Activated CD8-positive, alpha-beta memory T cell treated with anti-CD3 and anti-CD28 coated beads, Interleukin-2, amount 50 U/mL, for 1 hour (primary cell): ENCODE data around the gene OARD1.

Source experiments
- DNase-seq: peaks from one replicate; pipeline ENCODE4 v3.0.0-alpha.2; 2020; ENCODE audit errors: extremely low read depth

The OARD1 gene

DNA sequence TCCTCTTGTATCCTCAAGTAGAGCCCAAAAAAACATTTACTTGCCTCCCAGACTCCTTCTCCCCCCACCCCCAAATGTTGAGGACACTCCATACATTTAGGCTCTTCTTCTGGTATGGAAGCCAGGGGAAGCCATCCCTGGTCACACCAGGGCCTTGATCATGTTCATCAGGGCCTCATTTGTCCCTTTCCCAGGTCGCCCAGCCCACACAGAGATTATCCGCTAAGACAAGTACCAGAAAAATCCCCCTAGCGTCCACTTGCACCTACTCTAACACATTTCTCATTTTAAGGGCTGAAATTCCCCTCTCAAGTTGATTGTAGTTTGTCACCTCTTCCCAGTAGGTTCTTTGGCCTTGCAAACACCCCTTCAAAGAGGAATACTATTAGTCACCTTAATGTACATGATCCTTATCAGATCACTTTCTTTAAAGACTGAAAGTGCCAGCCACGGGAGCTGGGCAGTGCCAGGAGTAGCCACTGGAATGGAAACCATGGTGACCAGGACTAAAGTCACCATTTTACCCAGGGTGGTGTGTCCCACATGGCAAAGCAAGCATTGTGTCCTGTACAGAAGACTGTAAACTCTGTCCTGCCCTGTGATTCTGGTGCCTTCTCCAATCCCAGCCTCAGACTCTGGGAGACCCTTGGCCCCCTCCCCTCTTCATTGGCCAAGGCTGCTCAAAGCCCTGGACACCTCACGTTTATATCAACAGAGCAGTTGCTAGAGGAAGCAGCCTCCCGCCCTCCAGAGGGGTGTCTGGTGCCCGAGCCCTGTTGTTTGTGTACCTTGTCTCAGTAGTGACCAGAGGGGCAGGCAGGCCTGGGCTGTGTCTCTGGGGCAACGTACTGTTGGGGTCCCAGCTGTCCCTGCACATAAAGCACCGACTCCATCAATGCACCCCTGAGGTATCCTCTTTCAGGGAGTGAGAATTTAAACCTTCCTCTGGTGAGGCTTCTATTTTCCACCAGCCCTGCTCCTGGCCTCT, 24.1 kb downstream of the OARD1 start:
- no peak for DNase-seq

DNA sequence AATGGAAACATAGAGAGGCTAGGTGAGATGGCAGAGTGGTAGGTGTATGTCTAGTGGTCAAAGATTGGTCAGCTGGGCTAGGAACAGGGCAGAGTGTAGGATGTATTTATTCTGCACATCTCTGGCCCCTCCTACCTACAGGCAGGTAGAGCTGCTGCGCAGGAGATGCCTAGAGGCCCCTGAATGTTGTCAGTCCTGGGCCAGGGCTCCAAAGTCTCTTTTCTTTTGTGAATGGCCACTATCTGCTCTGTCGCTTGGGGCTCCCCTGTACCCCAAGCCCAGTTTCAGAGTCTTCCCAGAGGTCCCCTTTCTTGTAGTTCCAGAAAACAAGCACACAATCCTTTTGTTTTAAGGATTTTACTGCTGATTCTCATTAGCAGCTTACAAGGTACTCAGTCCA, 24.9 kb downstream of the OARD1 start:
- DNase-seq = no peak

DNA sequence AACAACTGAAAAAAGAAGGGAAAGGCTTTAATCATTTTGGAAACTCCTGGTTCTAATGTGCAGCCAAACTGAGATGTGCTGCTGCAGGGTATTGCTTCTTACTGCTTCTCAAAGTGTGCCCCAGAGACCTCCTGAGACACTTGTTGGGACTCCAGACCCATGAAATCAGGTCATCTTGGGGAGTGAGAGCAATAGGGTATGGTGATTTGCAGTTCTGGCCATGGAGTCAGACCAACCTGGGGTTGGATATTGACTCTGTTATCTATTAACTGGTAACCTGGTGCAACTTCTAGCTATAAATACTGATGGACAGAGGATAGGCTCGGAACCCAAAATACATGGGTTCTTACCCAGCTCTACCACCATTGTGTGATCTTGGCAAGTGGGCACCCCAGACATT, 26.1 kb downstream of the OARD1 start:
- no peak for DNase-seq

DNA sequence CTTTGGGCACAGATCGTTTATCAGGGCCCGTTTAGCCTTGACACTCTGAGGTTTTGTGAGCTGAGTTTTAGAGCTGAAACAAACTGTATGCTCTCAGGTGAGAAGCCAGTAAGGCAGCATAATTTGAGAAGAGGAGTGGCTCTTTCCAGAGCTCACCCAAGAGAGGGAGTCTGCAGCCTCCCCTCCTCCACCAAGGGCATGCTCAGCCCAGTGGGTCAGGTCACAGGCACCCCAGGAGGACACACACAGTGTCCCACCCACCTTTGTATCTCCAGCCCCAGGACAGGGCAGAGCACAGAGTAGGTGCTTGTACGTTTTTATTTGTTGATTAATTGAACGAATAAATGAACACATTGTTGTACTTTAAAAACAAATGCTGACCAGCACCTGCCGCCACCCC, 26.5 kb downstream of the OARD1 start:
- no peak for DNase-seq

DNA sequence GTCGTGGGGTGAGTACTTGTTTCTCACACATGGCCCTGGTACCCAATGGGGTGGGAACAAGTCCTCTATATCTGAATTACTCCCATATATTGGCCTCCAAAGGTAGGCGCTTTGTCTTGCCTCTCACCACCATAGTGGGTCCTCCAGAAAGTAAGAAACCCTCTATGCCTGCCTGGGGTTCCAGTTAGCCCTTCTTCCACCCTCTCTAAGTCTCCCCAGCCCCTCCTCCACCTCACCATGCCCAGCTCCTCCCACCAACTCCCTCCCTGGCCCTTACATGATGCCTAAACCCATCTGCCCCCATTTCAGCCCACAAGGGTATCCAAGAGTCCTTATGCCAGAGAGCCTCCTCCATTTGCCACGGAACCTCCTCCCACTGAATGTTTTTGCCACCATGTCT, 29.0 kb downstream of the OARD1 start:
- DNase-seq = no peak

DNA sequence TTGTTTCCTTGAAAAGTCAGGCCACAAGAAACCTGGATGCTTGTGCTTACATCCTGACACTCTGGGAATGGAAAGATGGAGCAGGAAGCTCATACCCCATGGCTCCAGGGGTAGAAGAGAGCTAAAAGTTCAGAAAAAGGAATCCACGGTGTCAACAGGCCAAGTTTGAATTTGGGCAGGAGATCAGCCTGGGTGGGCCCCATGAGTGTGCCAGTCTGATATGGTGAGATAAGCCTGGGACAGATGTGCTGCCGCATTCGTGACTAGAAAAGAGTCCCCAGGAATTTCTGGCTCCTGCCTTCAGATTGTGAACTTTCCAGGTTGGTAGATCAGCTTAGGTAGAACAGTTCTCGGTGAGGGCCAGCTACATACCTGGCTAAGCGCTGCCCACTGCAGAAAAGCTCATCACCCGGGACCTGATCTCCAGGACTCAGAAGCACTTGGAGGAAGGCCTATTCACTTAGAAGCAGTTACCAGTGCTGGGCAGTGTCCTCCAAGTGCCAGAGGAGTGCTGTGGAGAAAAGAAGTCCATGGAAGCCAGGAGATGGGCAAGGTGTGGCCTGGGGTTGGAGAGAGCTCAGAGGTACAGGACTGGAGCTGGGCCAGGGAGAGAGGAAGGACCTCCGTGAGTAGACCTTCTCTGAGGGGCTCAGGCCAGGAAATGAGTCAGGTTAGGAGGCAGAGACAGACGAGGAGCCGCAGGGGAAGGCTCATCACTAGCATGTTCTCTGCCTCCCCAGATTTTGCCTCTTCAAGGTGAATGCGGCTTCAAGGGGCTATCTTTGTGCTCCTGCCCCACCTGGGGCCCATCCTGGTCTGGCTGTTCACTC, 29.7 kb downstream of the OARD1 start, which contains the start of gene TSPO2:
Gene TSPO2, plus strand, starts transcription at position 242 of the 830 bp plus-strand sequence. Its CDS starts 519 bp downstream, at position 761.
- no peak for DNase-seq

DNA sequence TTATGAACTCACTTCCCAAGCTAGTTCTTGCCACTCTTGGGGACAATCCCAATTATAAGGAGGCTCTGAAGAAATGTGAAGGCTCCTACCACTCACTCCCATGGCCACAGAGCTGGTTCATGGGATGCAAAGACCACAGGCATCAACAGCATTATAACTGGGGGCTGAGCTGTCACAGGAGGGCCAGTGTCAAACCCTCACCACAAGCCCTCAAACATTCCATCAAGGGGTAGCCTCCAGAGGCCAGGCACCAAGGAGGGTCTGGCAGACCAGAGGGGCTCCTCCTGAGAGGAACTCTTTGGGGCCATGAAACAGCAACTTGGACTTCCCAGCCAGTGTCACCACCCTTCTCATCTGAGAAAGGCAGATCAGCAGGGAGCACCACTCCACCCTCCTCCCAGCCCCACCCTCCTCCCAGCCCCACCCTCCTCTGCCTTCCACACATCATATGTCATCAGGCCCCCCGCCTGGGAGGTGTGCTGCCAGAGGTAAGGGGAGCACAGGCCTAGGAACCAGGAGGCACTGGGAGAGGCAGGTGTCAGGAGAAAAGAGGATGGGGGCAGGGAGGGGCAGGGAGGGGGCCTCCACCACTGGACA, 31.1 kb downstream of the OARD1 start:
- DNase-seq = no peak

DNA sequence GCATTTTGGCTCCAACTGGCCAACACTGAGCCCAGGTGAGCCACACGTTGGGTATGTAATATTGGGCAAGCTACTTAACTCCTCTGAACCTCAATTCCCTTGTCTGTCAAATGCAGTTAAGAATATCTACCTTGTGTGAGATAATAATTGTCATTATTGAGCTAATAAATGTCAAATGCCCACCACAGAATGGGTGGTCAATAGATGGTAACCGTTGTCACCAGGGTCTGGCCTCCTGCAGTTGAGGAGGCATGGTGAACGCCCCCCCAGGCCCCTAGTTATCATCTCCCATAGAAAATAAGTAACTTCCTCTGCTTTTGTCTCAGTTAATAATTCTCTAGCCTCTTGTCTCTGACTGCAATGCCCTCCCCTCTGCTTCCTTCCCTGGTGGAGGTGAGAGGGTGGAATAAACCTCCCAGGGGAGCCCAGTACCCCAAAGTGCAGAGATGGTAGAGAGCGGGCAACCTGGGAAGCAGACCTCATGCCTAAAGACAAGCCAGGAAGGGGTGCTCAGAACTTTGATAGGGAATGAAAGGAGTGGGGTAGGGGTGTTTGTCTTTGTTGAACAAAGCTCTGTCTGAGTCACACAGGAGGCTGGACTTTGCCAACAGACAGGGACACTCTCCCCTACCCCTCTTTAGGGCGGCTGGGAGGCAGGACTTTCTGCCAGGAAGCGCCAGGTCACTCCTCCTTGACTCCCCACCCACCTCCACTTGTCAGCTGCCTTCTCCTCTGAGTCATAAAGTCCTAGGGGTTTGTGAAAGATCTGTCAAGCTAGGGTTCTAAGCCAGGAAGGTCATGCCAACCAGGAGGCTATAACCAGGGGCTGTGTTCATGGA, 31.8 kb downstream of the OARD1 start:
- no peak for DNase-seq

DNA sequence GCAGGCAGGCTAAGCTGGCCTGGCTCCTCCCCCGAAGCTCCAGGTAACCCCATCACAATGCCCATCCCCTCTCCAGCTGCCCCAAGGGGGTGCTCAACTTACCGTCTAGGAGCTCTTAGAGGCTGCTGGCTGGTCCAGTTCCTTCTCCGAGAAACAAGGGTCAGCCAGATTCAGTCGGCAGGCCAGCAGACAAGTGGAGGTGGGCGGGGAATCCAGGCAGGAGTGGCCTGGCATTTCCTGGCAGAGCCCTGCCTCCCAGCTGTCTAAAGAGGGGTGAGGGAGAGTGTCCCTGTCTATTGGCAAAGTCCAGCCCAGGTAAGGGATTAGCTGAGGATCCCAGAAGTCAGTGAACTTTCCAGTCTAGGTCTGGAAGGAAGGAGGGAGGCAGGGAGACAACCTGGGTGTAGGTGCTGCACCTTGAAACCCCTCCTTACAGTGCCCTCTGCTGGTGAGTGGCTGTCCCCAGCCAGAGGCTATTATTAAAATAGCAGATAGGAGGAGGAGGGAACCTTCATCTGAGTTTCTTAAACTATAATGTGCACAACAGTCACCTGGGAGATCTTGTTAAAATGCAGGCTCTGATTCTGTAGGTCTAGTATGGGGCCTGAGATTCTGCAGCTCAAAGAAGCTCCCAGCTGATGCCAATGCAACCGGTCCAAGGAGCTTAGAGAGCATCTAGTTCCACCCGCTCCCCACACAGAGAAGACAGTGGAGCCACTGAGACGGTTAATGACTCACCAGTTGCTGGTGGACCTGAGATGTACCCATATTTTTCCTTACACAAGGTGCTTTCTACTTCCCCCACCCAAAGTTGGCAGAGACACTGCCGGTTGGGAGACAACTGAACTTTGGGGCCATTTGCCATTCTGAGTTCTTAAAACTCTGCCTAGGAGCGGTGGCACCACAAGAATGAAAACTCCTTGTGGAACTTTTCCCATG, 32.8 kb downstream of the OARD1 start, which contains the start of gene UNC5CL:
Gene UNC5CL, minus strand, starts transcription at position 162 of the 939 bp plus-strand sequence. CDS start 4,147 bp downstream, outside the sequence.
- DNase-seq = no peak

DNA sequence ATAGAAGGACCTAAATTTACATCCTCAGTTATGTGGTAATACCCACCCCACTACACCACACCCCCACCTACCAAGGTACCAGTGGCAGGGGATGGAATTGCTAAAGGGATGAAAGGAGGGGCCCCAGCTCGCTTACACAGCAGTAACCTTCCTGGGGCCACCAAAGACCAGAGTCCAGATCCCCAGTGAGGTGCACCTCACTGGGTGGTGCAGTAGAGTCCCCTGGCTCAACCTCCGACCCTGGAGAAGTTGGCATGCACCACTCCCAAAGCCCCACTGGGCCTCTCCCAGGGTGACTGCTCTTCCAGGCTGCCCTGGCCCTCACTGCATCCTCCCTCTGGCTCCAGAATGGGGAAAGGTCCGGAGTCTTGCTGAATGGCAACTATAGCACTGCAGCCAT, 34.0 kb downstream of the OARD1 start:
- no peak for DNase-seq

DNA sequence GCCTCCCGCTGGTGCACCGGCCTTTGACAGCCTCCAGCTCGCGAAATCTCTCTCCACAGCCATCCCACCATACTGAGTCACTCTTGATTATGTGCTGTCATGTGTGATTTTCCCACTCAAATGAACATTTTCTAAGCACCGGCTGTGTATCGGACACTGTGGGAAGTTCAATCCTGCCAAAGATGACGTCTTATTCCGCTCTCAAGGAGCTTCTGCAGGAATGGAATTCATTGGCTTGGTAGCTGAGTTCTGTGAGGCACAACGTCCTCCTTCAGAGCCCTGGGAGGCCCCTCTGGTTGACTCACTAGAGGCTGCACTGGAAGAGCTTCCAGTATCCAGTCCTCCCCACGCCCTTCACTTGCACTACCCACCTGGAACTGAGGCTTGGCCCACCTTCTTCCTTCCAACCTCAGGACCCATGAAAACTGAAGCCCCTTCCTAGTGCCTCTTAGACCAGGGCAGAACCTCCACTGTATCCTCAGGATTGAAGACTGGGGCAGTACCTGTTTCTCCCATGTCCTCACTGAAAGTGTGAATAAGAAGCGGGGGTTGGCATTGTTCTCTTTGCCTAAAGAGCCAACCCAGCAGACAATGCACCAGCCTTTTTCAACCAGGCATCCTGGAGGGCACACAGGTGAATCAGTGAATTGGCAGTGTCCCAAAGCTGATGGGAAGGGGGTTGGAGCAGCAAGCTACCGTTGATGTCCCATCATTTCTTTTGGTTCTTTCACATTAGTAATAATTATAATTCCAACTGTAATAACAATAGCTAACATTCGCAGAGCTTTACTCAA, 34.9 kb downstream of the OARD1 start:
- DNase-seq = no peak

DNA sequence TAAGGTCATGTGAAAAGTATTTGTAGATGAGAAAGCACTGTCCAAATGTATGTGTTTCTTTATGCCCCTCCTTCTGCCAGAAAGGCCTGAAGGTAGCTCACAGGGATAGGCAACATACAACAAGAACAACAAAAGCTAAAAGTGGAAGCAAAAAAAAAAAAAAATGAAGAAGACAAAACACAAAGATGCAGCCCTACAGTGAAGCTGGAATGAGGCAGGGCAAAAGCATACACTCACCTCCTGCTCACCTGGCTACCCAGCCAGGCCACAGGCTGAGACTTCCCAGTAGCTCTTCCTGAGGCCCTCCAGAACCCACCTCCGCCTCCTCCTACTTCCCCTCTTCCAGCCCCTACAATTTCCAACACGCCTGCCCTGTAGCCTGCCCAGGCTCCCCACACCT, 35.6 kb downstream of the OARD1 start:
- no peak for DNase-seq

DNA sequence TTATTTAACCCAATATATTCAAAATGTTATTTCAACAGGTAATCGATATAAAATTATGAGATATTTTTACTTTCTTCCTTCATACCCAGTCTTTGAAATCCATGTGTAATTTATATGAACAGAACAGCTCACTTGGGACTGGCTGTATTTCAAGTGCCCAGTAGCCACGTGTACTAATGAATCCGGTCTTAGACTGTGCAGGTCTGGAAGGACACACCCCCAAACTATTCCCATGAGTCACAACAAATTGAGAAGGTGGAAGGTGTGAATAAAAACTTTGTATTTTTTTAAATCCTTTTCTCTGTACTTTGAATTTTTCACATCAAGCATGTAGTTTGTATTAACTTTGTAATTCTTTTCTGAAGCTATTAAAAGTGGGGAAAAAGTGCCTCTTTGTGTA, 36.0 kb downstream of the OARD1 start:
- no peak for DNase-seq

DNA sequence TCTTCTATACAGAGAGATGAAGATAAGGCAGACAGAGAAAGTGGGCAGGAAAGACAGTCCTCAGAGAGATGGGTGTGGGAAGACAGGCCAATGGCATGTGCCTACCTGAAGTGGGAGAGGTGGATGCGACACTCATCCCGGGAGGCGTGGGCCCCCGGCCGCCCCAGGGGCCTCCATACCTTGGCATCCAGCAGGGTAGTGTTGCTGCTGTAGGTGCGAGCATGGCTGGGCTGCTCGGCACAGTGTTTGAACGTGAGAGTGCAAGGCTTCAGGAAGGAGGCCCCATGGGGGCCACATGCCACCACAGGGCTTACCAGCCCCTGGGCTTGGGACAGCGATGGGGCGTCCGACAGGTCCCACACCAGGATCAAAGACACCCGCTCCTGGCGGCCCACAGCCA, 38.4 kb downstream of the OARD1 start:
- no peak for DNase-seq

DNA sequence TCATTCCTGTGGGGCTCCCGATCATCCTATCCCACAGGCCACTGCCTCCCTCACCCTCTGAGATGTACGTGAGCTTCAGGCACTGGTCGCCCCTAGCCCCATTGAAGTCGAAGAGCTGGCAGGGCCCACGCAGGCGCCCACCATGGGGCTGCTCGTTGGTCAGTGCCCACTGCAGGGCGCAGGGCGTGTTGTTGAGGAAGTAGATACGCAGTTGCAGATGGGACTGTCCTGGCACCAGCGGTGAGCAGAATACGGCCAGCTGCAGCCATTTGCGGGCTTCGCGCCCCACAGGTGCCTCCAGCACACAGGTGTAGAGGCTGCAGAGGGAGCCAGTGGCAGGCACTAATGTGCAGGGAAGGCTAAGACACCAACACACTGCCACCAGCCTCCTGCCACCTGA, 39.3 kb downstream of the OARD1 start:
- no peak for DNase-seq

DNA sequence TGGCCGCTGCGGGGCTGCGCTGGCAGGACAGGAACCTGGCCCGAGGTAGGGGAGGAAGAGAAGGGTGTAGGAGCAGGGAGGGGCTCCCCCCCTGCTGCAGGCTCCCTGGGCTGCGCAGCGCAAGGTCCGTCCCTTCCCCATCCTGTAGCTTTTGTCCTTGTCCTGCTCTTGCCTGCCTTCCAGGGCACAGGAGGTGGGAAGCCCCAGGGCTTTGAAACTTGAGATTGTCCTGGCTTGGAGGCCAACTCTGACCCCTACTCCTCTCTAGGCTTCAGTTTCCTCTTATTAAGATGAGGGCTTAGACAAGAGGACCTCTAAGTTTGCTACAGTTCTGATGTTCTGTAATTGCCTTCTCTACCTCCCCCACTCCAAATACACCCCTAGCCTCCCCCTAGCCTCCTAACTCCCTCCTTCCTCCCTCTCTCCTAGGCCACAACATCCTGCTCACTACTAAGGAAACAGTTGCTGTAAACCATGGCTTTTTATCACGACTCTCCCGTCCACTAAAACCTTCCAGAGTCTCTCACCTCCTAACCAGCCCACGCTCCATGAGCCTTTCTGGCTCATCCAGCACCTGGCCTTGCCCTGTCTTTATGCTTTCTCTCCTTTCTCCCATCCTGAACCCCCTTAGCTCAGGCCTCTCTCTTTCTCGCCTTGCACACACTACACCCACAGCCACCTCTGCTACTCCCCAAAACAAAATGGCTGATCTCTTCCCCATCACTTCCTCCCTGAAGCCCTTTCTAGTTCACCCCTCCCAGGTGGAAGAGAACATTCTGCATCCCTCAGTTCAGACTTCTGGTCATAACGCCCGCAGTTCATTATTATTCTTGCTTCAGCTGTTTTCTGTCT, 43.4 kb downstream of the OARD1 start:
- no peak for DNase-seq

DNA sequence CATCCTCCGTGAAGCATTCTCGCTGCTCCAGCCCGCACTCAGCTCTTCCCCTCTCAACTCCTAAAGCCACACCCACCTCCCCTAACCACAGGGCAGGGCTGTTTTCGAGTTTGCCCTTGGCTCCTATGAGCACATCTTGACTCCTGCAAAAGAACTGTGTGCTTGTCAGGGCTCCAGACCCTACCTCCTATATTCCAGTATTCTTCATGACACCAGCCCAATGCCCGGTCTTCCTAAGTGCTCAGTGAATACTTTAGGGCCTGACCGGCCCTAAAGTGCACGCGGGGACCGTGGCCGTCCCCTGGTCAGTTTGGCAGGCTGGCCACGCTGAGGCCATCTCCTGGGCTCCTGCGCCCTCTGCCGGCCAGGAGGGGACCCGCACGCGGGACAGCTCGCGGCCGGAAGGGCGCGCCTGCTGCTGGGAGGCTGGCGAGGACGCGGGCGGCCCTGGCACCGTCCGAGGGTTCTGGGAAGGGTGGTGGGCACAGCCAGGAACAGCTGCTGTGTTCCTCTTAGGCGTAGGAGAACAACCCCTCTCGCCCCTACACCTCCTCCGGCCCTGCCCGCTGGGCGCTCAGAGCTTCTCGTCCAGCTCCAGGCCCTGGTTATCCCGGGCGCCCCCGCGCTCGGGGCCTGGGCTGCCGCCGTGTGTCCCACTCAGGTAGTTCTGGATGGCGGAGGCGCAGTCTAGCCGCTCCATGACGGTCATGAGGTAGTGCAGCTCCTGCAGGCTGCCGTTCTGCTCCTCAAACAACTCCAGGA, 44.2 kb downstream of the OARD1 start:
- DNase-seq = no peak

DNA sequence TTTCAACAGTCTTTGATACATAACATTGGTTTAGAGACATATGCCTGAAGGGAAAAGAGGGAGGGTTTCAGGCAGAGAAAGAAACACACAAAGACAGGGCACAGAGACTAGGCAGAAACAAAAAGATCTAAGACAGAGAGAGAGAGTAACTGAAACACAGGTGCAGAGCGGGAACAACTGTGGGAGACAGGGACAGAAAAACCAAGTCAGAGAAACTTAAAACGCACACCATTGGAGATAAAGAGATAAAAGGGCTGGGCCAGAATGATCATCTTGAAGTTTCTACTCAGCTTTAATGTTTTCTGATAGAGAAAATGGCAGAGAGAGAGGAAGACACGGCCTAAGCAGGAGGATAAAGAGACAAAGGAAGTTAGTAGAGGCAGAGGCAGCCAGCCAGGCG, 44.9 kb downstream of the OARD1 start:
- no peak for DNase-seq
